HCT116 (cell line): Measurements from ENCODE around the gene CPEB1. TPM values are rescaled to one million over a fixed set of nuclear protein-coding genes. Genes with fewer than 3 reads are reported as not detected.

Experiments used
- ELF1 ChIP-seq: IDR thresholded peaks from 2 replicates; pipeline ENCODE4 v1.6.1; 2012; ENCODE audit warnings: low read depth, borderline replicate concordance
- MAX ChIP-seq: IDR thresholded peaks from 2 replicates; pipeline ENCODE4 v1.6.1; 2012
- REST ChIP-seq: IDR thresholded peaks from 2 replicates; pipeline ENCODE4 v1.6.1; 2012; ENCODE audit warnings: low read depth
- SP1 ChIP-seq: IDR thresholded peaks from 2 replicates; pipeline ENCODE4 v1.6.1; 2012; ENCODE audit warnings: low read depth
- SRF ChIP-seq: IDR thresholded peaks from 2 replicates; pipeline ENCODE4 v1.6.1; 2012; ENCODE audit warnings: low read depth
- YY1 ChIP-seq: IDR thresholded peaks from 2 replicates; pipeline ENCODE4 v1.6.1; 2011; ENCODE audit warnings: low read length, low read depth, moderate library complexity, mild to moderate bottlenecking; ENCODE audit not compliant: insufficient replicate concordance; ENCODE audit errors: extremely low read depth
- ZBTB33 ChIP-seq: IDR thresholded peaks from 2 replicates; pipeline ENCODE4 v1.6.1; 2011; ENCODE audit warnings: mild to moderate bottlenecking, low read length, moderate library complexity; ENCODE audit not compliant: insufficient replicate concordance; ENCODE audit errors: extremely low read depth
- ZNF274 ChIP-seq: fragments of 200-500 bp; sonication (Bioruptor generic); IDR thresholded peaks from 2 replicates; pipeline ENCODE4 v1.6.1; 2014; ENCODE audit warnings: mild to moderate bottlenecking, low read depth, low read length, inconsistent platforms
- total RNA-seq: library from RNA; stranded (reverse); gene quantifications from one replicate; pipeline ENCODE4 v1.2.1, GENCODE V29; 2021; ENCODE audit not compliant: unreplicated experiment

Gene CPEB1
- total RNA-seq, 1 experiment from 2014 or later, result not detected

GRCh38 chr15:82540055-82540983 is 106.8 kb downstream of the CPEB1 start, which contains the start of gene RPS17 (continued):
- TF ChIP-seq ELF1 (peak; percentile 96; the same call in 1 of the 2 replicates), REST (no peak), ZBTB33 (peak; percentile 60), ZNF274 (no peak), SP1 (peak; percentile 80), YY1 (peak; percentile 77), SRF (no peak), MAX (peak; percentile 96)
- TF ChIP-seq, all 23 proteins: peak for 14
